OCI-LY1 (cell line): ENCODE data around the gene PBRM1.

Experiments
- EZH2 ChIP-seq: fragments of 200-600 bp; sonication (generic), shearing (Covaris generic); IDR thresholded peaks from 2 replicates; pipeline ENCODE4 v1.8.0; 2017; ENCODE audit warnings: borderline replicate concordance, mixed run types, mild to moderate bottlenecking, antibody characterized with exemption, low read length, moderate library complexity, mixed read lengths
- TF ChIP-seq, protein P1 (sequence below): fragments of 200-600 bp; sonication (generic), shearing (Covaris generic); IDR thresholded peaks from 2 replicates; pipeline ENCODE4 v1.5.1; 2017; ENCODE audit warnings: mild to moderate bottlenecking, antibody characterized with exemption, low read length, moderate library complexity, mixed read lengths

DNA sequence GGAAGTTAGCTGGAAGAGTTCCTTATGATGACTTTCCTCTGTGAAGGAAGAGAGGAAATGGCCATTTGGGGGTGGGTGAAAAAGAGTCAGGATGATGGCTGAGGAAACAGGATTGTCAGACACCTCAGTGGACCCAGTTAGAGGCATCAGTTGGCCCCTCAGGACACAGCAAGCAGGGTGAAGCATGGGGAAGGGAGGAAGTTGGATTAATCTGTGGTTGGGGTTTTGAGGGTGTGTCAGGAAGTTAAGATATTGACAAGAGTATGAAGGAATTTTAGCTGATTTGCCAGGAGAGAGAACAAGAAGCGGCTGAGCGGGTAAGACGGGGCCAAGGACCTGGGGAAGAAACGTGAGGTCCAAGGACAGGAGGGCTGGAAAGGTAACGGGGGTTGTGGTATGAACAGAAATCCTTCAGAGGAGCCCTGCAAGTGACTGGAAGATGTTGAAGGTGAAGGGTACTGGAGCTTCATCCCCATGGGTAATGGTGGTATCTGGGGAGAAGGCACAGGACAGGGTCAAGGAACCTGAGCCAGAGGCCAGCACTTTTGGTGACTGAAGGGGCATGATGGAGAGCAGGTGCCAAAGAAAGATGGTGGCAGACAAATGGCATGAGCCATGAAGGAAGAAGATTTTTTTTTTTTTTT lies 146.6 kb downstream of the PBRM1 start:
- TF ChIP-seq, protein P1, sequence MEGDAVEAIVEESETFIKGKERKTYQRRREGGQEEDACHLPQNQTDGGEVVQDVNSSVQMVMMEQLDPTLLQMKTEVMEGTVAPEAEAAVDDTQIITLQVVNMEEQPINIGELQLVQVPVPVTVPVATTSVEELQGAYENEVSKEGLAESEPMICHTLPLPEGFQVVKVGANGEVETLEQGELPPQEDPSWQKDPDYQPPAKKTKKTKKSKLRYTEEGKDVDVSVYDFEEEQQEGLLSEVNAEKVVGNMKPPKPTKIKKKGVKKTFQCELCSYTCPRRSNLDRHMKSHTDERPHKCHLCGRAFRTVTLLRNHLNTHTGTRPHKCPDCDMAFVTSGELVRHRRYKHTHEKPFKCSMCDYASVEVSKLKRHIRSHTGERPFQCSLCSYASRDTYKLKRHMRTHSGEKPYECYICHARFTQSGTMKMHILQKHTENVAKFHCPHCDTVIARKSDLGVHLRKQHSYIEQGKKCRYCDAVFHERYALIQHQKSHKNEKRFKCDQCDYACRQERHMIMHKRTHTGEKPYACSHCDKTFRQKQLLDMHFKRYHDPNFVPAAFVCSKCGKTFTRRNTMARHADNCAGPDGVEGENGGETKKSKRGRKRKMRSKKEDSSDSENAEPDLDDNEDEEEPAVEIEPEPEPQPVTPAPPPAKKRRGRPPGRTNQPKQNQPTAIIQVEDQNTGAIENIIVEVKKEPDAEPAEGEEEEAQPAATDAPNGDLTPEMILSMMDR = no peak
- TF ChIP-seq EZH2 = no peak
